Activated CD8-positive, alpha-beta T cell treated with anti-CD3 and anti-CD28 coated beads for 36 hours (primary cell): Measurements from ENCODE around the gene SPSB1. TPM values are rescaled to one million over a fixed set of nuclear protein-coding genes. Genes with fewer than 3 reads are reported as not detected.
A peak's percentile ranks its signal among the peaks of the same experiment; 100 is the strongest.

Experiments
- ATAC-seq: fragments of 200-7000 bp; cut with Tn5 transposase; one replicate; pipeline ENCODE4 v1.10.0; 2021; ENCODE audit warnings: mild to moderate bottlenecking, moderate library complexity
- CTCF ChIA-PET: fragments of 350-600 bp; sonication (Branson Sonifier 250); formaldehyde crosslinking; loops from one replicate; lab custom pipeline; 2021; ENCODE audit warnings: antibody characterized with exemption; lab: Charles Lee
- POLR2A ChIA-PET: fragments of 350-600 bp; sonication (Branson Sonifier 250); formaldehyde crosslinking; loops from one replicate; lab custom pipeline; 2021; ENCODE audit warnings: antibody characterized with exemption; lab: Charles Lee
- DNase-seq: peaks from one replicate; pipeline ENCODE4 v3.0.0-alpha.2; 2020
- H3K27ac Mint-ChIP-seq: one replicate; pipeline ENCODE4 v1.8.0; 2021; ENCODE audit warnings: mild to moderate bottlenecking, mixed read lengths
- H3K27me3 Mint-ChIP-seq: one replicate; pipeline ENCODE4 v1.8.0; 2021; ENCODE audit warnings: mixed read lengths
- H3K36me3 Mint-ChIP-seq: one replicate; pipeline ENCODE4 v1.8.0; 2021; ENCODE audit warnings: low read depth, mixed read lengths
- H3K4me1 Mint-ChIP-seq: one replicate; pipeline ENCODE4 v1.8.0; 2021; ENCODE audit warnings: low read depth, mixed read lengths
- H3K4me3 Mint-ChIP-seq: one replicate; pipeline ENCODE4 v1.8.0; 2021; ENCODE audit warnings: mild to moderate bottlenecking, moderate library complexity, mixed read lengths
- H3K9me3 Mint-ChIP-seq: one replicate; pipeline ENCODE4 v1.8.0; 2021; ENCODE audit warnings: mixed read lengths
- intact Hi-C: fragments of 100-400 bp; cut with micrococcal nuclease; formaldehyde crosslinking; loops from one replicate; pipeline ENCODE4 v1.10.0; 2022
- total RNA-seq, 2 experiments: library from RNA; stranded (reverse); gene quantifications; one replicate each; pipeline ENCODE4 v1.2.3, GENCODE V29; 2021
- TF ChIP-seq, protein P1 (sequence below): fragments of 200-600 bp; IDR thresholded peaks from one replicate; pipeline ENCODE4 v1.8.0; 2022; ENCODE audit warnings: antibody characterized with exemption, mild to moderate bottlenecking

Gene SPSB1
- total RNA-seq, 2 experiments from 2014 or later: 1.1 to 1.5 TPM

DNA sequence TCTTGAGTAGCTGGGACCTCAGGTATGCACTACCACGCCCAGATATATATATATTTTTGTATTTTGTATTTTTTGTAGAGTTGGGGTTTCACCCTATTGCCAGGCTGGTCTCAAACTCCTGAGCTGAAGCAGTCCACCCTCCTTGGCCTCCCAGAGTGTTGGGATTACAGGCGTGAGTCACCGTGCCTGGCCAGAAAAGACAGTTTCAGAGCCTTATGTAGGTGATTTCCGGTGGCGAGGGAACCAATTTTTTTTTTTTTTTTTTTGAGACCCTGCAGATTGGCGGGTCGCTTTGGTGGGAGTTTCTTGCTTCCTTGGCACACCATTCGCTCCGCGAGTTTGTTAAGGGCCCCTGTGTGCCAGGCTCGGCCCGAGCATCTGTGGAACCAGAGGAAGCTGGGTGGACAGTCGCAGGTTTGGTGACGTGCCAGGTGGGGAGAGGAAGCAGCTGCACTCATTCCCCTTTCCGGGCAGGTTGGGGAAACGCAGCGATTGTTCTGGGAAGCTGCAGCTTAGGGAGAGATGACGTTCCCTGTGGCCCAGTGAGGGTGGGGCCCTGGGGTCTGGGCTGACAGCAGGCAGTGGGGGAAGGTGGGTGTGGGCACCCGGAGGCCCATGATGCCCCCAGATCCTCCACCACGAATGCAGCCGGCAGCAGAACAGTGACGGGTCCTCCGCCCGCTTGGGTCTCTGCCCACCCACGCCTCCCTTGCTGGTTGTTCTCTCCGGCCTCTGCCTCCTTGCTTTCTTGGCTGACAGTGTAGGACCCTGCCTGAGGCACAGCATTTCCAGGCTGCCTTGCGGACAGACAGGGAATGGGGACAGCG, 25.1 kb downstream of the SPSB1 start:
- H3K36me3 Mint-ChIP-seq: no peaks in the 10 kb centered on the region
- intact Hi-C loops: no loop called here
- H3K4me3 Mint-ChIP-seq: peak overlapping the region; percentile 50
- ATAC-seq (peak; percentile 32), DNase-seq (peak; percentile 58)
- peak overlapping the region; percentile 57 for H3K27ac Mint-ChIP-seq
- peaks cover 37% of the 10 kb centered on the region for H3K4me1 Mint-ChIP-seq
- CTCF ChIA-PET: interaction anchor here (0.6 to 1.1 kb wide), 4 partner anchors 29 to 137 kb away, joined by 3 to 6 read pairs (median 4); no protein-coding TSS in a partner anchor
- TF ChIP-seq, protein P1, sequence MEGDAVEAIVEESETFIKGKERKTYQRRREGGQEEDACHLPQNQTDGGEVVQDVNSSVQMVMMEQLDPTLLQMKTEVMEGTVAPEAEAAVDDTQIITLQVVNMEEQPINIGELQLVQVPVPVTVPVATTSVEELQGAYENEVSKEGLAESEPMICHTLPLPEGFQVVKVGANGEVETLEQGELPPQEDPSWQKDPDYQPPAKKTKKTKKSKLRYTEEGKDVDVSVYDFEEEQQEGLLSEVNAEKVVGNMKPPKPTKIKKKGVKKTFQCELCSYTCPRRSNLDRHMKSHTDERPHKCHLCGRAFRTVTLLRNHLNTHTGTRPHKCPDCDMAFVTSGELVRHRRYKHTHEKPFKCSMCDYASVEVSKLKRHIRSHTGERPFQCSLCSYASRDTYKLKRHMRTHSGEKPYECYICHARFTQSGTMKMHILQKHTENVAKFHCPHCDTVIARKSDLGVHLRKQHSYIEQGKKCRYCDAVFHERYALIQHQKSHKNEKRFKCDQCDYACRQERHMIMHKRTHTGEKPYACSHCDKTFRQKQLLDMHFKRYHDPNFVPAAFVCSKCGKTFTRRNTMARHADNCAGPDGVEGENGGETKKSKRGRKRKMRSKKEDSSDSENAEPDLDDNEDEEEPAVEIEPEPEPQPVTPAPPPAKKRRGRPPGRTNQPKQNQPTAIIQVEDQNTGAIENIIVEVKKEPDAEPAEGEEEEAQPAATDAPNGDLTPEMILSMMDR: no peak
- H3K9me3 Mint-ChIP-seq: no peaks in the 10 kb centered on the region
- H3K27me3 Mint-ChIP-seq: peaks cover 1% of the 10 kb centered on the region
- POLR2A ChIA-PET: interaction anchor here (1.3 kb wide), 1 partner anchor 10 kb away, joined by 3 read pairs; no protein-coding TSS in a partner anchor

DNA sequence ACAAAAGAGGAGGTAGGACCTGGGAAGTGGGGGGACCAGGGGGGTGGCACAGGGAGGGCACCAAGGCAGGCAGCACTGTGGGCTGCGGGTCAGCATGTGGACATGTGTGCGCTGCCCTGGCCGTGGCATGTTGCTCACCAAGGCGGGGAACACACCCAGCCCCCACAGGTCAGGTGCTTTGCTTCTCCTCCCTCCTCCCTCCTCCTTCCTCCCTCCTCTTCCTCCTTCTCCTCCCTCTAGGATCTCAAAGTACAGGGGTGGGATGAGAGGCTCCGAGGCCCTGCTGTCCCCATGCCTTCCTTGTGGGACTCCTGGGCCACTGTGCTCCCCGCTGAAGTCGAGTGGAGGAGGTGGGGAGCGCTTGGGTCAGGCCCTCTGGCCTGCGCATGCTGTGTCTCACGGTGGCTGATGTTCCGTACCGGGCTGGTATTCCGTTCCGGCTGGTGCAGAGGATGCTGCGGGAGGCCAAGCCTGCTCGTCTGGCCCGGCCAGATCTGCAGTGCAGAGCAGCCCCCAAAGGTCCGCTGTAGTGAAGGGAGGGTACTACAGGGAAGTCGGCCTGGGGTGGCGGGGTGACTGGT, 26.6 kb downstream of the SPSB1 start:
- ChIA-PET POLR2A (no interaction called here), CTCF (no interaction called here)
- Mint-ChIP-seq H3K27ac (no peak overlapping the region), H3K27me3 (peaks cover 1% of the 10 kb centered on the region), H3K4me3 (no peak overlapping the region), H3K9me3 (no peaks in the 10 kb centered on the region), H3K4me1 (peaks cover 37% of the 10 kb centered on the region), H3K36me3 (no peaks in the 10 kb centered on the region)
- intact Hi-C loops: no loop called here
- ATAC-seq (no peak), DNase-seq (no peak)
- TF ChIP-seq, protein P1: no peak

DNA sequence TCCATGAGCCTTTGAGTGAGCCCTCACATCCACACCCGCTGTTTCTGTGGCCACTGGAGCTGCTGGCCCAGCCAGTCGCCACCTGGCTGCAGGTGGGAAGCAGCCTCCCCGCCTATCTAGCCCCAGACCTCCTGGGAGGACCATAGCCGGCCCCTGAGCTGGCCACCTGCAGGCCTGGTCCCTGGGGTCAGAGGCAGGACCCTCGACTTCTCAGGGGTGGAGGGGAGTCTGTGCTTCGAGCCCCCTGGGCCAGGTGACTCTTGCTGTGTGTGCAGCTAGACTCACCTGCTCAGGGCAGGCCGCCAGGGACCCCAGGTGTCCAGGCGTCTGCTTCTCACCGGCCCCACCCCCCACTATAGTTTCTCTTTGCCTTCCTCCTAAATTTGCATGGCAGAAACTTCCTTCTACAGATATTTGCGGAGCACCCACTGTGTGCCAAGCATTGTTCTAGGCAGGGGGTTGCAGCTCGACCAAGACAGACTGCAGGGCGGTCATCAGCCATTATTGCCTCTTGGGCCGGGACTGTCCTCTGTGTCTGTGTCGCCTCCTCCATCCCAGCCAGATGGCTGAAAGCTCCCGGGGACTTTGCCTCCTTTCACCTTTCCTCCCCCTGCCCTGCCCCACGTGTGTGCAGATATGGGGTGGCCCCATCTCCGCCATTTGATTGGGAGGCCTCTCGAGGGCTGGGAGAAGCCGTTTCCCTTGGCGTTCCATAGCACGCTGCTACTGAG, 27.3 kb downstream of the SPSB1 start:
- no peak for DNase-seq
- no peak overlapping the region for H3K27ac Mint-ChIP-seq
- H3K9me3 Mint-ChIP-seq: no peaks in the 10 kb centered on the region
- POLR2A ChIA-PET: no interaction called here
- H3K27me3 Mint-ChIP-seq: peaks cover 1% of the 10 kb centered on the region
- H3K4me3 Mint-ChIP-seq: no peak overlapping the region
- intact Hi-C loops: no loop called here
- CTCF ChIA-PET: interaction anchor here (1.4 kb wide), 1 partner anchor 80 kb away, joined by 3 read pairs; no protein-coding TSS in a partner anchor
- TF ChIP-seq, protein P1: no peak
- H3K36me3 Mint-ChIP-seq: no peaks in the 10 kb centered on the region
- peaks cover 30% of the 10 kb centered on the region for H3K4me1 Mint-ChIP-seq
- ATAC-seq: no peak

DNA sequence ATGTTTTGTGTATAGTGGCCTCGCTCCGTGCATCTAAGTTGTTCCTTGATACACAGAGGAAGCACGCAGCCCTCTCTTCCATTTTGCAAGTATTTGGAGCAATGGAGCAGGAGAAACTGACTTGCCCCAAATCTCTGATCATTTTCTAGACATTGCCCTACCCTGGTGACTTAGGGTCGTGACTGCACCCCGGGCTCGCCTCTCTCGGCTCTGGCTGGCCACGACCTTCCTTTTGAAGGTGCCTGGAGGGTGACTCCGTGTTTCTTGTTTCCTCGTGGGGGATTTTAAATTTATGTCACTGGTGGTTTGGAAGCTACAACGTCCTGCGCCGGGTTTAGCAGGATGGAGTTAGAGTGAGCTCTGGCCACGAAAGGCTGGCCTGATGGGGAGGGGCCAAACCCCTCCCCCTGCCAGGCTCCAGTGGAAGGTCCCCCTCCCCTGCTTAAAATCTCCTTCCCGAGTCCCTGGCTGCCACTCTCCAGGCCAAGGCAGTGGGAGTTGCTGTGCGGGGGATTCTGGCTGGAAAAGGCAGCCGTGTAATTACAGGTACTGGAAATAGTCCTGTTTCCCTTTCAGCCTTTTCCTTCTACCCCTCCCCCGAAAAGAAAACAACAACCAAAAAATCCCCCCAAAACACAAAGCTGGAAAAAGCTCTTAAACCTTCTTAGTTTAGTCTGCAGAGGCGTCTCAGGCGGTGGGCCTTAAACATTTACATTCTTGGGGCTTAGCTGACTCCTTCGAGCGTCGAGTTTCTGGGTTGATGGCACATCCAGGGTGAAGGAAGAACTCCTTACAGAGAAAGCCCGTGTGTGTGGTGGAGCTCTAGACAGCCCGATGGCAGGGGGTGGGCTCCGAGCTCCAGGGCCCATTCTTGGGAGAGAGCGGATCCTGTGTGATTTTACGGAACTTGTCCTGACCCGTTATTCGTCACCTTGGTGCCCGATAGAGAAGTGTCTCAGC, 28.1 kb downstream of the SPSB1 start:
- Mint-ChIP-seq H3K4me1 (peaks cover 22% of the 10 kb centered on the region), H3K9me3 (no peaks in the 10 kb centered on the region), H3K27me3 (peaks cover 1% of the 10 kb centered on the region), H3K27ac (no peak overlapping the region), H3K36me3 (no peaks in the 10 kb centered on the region), H3K4me3 (no peak overlapping the region)
- no peak for ATAC-seq
- ChIA-PET CTCF (interaction anchor here (1.1 to 1.4 kb wide), 2 partner anchors 31 to 79 kb away, joined by 3 read pairs; no protein-coding TSS in a partner anchor), POLR2A (no interaction called here)
- DNase-seq: no peak
- TF ChIP-seq, protein P1: no peak
- intact Hi-C loops: no loop called here
